Measurements from ENCODE around the gene POPDC3. TPM values are rescaled to one million over a fixed set of nuclear protein-coding genes. Genes with fewer than 3 reads are reported as not detected.

The POPDC3 gene
- total and polyA plus RNA-seq, 12 donors: 31.1 to 59.7 (median 39.0) TPM

DNA sequence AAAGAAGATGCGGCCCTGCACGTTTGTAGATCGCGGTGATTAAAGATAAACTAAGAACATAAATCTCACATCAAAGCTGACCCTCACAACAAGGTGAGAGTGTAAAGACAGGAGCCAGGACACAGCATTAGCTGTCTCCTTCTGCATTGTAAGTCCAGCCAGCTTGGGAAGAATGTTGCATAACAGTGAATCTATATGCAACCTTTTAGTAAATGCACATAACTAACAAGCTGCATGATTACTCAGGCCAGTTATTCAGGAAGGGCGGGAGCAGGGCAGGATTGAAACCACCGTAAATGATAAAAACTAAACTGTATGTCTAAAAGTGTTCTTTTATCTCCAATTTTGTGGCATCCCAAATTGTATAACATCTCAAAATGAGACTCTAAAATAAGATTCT is 57.1 kb downstream of the POPDC3 start:
- Histone ChIP-seq H3K9me3 (no peaks in the 10 kb centered on the region), H3K4me1 (peaks cover 0 to 7% (median 0%) of the 10 kb centered on the region in 9 donors), H3K4me3 (no peak overlapping the region), H3K27me3 (no peaks in the 10 kb centered on the region), H3K27ac (no peak overlapping the region), H3K36me3 (peaks cover 0 to 88% (median 8%) of the 10 kb centered on the region in 9 donors)
- TF ChIP-seq, protein P1, sequence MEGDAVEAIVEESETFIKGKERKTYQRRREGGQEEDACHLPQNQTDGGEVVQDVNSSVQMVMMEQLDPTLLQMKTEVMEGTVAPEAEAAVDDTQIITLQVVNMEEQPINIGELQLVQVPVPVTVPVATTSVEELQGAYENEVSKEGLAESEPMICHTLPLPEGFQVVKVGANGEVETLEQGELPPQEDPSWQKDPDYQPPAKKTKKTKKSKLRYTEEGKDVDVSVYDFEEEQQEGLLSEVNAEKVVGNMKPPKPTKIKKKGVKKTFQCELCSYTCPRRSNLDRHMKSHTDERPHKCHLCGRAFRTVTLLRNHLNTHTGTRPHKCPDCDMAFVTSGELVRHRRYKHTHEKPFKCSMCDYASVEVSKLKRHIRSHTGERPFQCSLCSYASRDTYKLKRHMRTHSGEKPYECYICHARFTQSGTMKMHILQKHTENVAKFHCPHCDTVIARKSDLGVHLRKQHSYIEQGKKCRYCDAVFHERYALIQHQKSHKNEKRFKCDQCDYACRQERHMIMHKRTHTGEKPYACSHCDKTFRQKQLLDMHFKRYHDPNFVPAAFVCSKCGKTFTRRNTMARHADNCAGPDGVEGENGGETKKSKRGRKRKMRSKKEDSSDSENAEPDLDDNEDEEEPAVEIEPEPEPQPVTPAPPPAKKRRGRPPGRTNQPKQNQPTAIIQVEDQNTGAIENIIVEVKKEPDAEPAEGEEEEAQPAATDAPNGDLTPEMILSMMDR (IDR thresholded peaks at IDR 0.05): no peak
- WGBS, 2 donors: 68 to 73% methylated on average over 6 of the region's 6 CpGs
- DNase-seq (no peak), ATAC-seq (no peak)
- intact Hi-C loops (cut with DNase I): no loop called here

DNA sequence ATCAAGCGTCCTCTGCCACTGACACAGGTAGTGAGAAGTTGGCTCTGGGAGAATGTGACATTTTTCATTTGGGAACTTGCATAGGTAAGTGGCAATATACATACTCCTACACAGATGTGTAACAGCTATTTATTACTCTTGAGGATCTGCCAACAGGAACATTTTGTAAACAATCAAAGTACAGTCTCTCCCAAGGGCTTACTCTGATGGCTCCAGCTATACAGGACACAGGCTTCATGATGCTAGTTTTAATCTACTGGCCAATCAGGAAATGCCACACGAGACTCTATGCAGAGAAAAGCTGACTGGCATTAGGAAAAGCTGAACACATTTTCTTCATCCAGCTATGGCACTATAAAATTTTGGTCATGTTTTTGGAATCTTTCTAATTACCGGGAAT is 57.8 kb downstream of the POPDC3 start:
- no peak overlapping the region for H3K27ac ChIP-seq

DNA sequence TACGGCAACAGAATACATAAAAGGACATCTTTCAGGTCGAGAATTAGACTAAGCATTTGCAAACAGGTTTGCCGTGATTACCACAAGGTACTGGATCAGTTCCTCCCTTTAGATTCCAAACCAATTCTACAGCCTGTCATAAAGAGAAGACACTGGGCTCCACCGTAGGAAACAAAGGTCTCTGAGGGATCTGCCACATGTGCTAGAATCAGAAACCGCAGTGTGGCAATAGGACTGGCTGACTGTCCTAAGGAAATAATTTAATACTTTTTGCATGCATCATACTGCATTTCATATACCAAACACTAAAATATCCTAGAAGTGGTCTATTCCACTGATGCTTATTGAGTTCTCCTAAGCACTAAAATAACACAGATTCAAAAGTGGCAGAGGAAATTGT is 59.2 kb downstream of the POPDC3 start:
- H3K4me1 ChIP-seq: peaks cover 0 to 7% (median 0%) of the 10 kb centered on the region in 9 donors
- intact Hi-C loops (cut with DNase I): no loop called here
- H3K27me3 ChIP-seq: no peaks in the 10 kb centered on the region
- DNase-seq (no peak), ATAC-seq (no peak)
- 75 to 84% methylated on average over 5 of the region's 5 CpGs for WGBS, 2 donors
- no peak overlapping the region for H3K4me3 ChIP-seq
- no peak overlapping the region for H3K27ac ChIP-seq
- H3K9me3 ChIP-seq: no peaks in the 10 kb centered on the region
- TF ChIP-seq, protein P1 (IDR thresholded peaks at IDR 0.05): no peak
- peaks cover 0 to 93% (median 9%) of the 10 kb centered on the region in 9 donors for H3K36me3 ChIP-seq

More for the DNA sequence above, 57.8 kb downstream of the POPDC3 start:
- H3K36me3 ChIP-seq: peaks cover 0 to 88% (median 8%) of the 10 kb centered on the region in 9 donors
- H3K27me3 ChIP-seq: no peaks in the 10 kb centered on the region
- TF ChIP-seq, protein P1 (IDR thresholded peaks at IDR 0.05): no peak
- no peaks in the 10 kb centered on the region for H3K9me3 ChIP-seq
- 75 to 76% methylated on average over 3 of the region's 3 CpGs for WGBS, 2 donors
- H3K4me1 ChIP-seq: peaks cover 0 to 7% (median 0%) of the 10 kb centered on the region in 9 donors
- intact Hi-C loops (cut with DNase I): no loop called here
- no peak overlapping the region for H3K4me3 ChIP-seq
- DNase-seq: no peak
- ATAC-seq: no peak

DNA sequence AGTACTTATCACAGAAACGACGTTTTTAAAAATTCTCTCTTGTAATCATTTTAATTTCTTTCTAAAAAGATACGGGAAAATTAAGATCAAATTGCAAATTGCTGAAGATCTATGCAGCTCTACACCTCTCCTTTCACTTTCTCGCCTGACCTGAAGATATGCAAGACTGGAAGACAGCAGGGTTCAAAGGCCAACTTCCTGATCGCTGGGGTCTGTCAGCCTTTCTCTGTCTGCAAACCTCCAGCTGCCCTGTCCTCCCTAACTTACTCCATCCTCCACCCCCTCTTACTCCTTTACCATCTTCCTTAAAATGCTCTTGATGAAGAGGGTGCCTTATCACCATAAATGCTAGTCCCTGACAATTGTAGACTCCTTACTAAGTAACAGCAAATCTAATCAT is 63.7 kb downstream of the POPDC3 start:
- intact Hi-C loops (cut with DNase I): loop anchor here in 1 of 10 donors (10.0 kb wide), 1 partner anchor 259 kb away; no protein-coding TSS in a partner anchor
- H3K27ac ChIP-seq: no peak overlapping the region
- TF ChIP-seq, protein P1 (IDR thresholded peaks at IDR 0.05): no peak
- H3K27me3 ChIP-seq: no peaks in the 10 kb centered on the region
- H3K9me3 ChIP-seq: no peaks in the 10 kb centered on the region
- no peak overlapping the region for H3K4me3 ChIP-seq
- peaks cover 0 to 5% (median 0%) of the 10 kb centered on the region in 9 donors for H3K4me1 ChIP-seq
- no peak for DNase-seq
- no peak for ATAC-seq
- 75 to 78% methylated on average over 5 of the region's 5 CpGs for WGBS, 2 donors
- H3K36me3 ChIP-seq: peaks cover 0 to 81% (median 6%) of the 10 kb centered on the region in 9 donors

Measured in heart right ventricle (tissue), 16 donors.